Measurements from ENCODE around the gene ARL16. TPM values are rescaled to one million over a fixed set of nuclear protein-coding genes. Genes with fewer than 3 reads are reported as not detected.
A peak's percentile ranks its signal among the peaks of the same experiment; 100 is the strongest.

ARL16 gene
- total RNA-seq, 1 experiment from 2014 or later: 46.7 TPM

- no peak for TF ChIP-seq ZNF532 (CRISPR knock-in tag; IDR thresholded peaks at IDR 0.05; ENCODE audit: borderline replicate concordance)
- no peak; the same call in 1 of the 2 replicates for TF ChIP-seq ZNF219 (CRISPR knock-in tag; IDR thresholded peaks at IDR 0.05; ENCODE audit: borderline replicate concordance)
- TF ChIP-seq NR1H2 (CRISPR knock-in tag; IDR thresholded peaks at IDR 0.05): no peak
- no peak for TF ChIP-seq NFATC4 (CRISPR knock-in tag; IDR thresholded peaks at IDR 0.05)
- TF ChIP-seq USF1 (CRISPR knock-in tag; IDR thresholded peaks at IDR 0.05): peak; percentile 41; the same call in 1 of the 2 replicates
- peak; percentile 5; the same call in 1 of the 2 replicates for TF ChIP-seq TEAD4 (CRISPR knock-in tag; IDR thresholded peaks at IDR 0.05)
- peak; percentile 88; the same call in 1 of the 2 replicates for TF ChIP-seq MYBL2 (CRISPR knock-in tag; IDR thresholded peaks at IDR 0.05)
- no peak for TF ChIP-seq ZNF423 (CRISPR knock-in tag; IDR thresholded peaks at IDR 0.05)
- TF ChIP-seq ZNF281 (CRISPR knock-in tag; IDR thresholded peaks at IDR 0.05): peak; percentile 66
- no peak for TF ChIP-seq PREB (CRISPR knock-in tag; IDR thresholded peaks at IDR 0.05; ENCODE audit: borderline replicate concordance)
- TF ChIP-seq NR2C2 (CRISPR knock-in tag; IDR thresholded peaks at IDR 0.05): peak; percentile 53; the same call in 1 of the 2 replicates
- TF ChIP-seq ZBTB43 (CRISPR knock-in tag; IDR thresholded peaks at IDR 0.05): peak; percentile 97
- TF ChIP-seq IRF1 (CRISPR knock-in tag; IDR thresholded peaks at IDR 0.05): peak; percentile 40; the same call in 1 of the 2 replicates
- TF ChIP-seq E2F1 (CRISPR knock-in tag; IDR thresholded peaks at IDR 0.05): no peak
- peak; percentile 82; the same call in 1 of the 2 replicates for TF ChIP-seq TEAD1 (CRISPR knock-in tag; IDR thresholded peaks at IDR 0.05)
- TF ChIP-seq EMX1 (CRISPR knock-in tag; IDR thresholded peaks at IDR 0.05): no peak
- peak; percentile 90; the same call in 1 of the 2 replicates for TF ChIP-seq FOXK1 (CRISPR knock-in tag; IDR thresholded peaks at IDR 0.05)
- peak; percentile 89; the same call in 1 of the 2 replicates for TF ChIP-seq ARID4B (CRISPR knock-in tag; IDR thresholded peaks at IDR 0.05; ENCODE audit: borderline replicate concordance)
- peak; percentile 85; the same call in 1 of the 2 replicates for TF ChIP-seq NFE2L1 (CRISPR knock-in tag; IDR thresholded peaks at IDR 0.05)
- TF ChIP-seq ZNF416 (CRISPR knock-in tag; IDR thresholded peaks at IDR 0.05): no peak
These were observed 17.0 kb downstream of the ARL16 start, which contains the start of the genes CCDC137 and OXLD1 (continued) for GRCh38 chr17:81666342-81667191.
